LNCaP clone FGC (cell line): ENCODE measurements around the gene NR0B2.
A peak's percentile ranks its signal among the peaks of the same experiment; 100 is the strongest.

Experiments
- DNase-seq: peaks from one replicate; pipeline ENCODE4 v3.0.0-alpha.2; 2011; ENCODE audit warnings: low read depth
- H3K4me3 ChIP-seq: 2 replicates; pipeline ENCODE4 v1.5.1; 2011; ENCODE audit warnings: mild to moderate bottlenecking, low read depth, low read length, control low read depth
- TF ChIP-seq, protein P1 (sequence below): IDR thresholded peaks from 2 replicates; pipeline ENCODE4 v1.5.1; 2012; ENCODE audit warnings: mild to moderate bottlenecking; ENCODE audit not compliant: control insufficient read depth, insufficient read depth; ENCODE audit errors: extremely low read depth

The NR0B2 gene

DNA sequence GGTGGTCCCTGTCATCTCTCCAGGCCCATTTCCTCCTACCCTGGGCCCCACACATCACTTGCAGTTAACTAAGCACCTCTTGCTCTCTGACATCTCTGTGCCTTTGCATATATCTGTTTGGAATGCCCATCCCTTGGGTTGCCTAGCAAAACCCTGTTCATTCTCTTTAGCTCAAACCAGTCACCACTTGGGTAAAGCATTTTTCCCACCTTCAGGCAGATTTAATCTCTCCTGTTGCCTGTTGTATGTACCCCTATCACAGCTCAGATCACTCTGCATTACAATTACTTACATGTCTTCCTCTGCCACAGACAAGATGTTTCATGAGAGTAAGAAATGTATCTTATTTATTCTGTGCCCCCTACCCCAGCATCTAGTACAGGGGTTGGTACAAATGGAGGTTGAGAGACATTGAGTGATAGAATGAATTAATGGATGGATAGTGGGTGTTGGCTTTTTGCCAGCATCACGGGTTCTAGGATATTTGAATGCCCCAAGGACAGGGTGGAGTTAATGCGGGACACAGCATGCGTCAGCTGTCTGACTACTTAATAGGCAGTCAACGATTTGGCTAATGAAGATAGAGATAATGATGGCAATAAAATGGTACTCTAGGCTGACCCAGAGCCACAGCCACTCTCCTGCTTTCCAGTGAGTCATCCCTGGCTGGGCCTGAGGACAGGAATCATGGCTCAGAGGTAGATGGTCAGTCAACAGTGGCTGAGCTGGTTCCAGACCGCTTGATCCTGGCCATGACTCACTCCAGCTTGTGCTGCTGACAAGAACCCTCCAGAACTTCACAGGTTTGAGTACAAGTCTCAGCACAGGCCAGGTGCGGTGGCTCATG is 6.5 kb downstream of the NR0B2 start:
- DNase-seq: no peak
- no peak overlapping the region for H3K4me3 ChIP-seq
- TF ChIP-seq, protein P1, sequence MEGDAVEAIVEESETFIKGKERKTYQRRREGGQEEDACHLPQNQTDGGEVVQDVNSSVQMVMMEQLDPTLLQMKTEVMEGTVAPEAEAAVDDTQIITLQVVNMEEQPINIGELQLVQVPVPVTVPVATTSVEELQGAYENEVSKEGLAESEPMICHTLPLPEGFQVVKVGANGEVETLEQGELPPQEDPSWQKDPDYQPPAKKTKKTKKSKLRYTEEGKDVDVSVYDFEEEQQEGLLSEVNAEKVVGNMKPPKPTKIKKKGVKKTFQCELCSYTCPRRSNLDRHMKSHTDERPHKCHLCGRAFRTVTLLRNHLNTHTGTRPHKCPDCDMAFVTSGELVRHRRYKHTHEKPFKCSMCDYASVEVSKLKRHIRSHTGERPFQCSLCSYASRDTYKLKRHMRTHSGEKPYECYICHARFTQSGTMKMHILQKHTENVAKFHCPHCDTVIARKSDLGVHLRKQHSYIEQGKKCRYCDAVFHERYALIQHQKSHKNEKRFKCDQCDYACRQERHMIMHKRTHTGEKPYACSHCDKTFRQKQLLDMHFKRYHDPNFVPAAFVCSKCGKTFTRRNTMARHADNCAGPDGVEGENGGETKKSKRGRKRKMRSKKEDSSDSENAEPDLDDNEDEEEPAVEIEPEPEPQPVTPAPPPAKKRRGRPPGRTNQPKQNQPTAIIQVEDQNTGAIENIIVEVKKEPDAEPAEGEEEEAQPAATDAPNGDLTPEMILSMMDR: no peak

GRCh38 chr1:26900815-26901511 is 12.8 kb downstream of the NR0B2 start:
- TF ChIP-seq, protein P1: no peak
- H3K4me3 ChIP-seq: peak overlapping the region; percentile 97
- no peak for DNase-seq

- peak; percentile 88 for DNase-seq
- TF ChIP-seq, protein P1: no peak
- peak within 1 kb of the TSS; percentile 97 for H3K4me3 ChIP-seq
Measured at GRCh38 chr1:26900001-26900814, 13.6 kb downstream of the NR0B2 start, which contains the start of gene GPATCH3. GPATCH3 (minus strand) TSS chr1:26900467; CDS start chr1:26900442, 25 bp downstream.

GRCh38 chr1:26897351-26897750 is 16.4 kb downstream of the NR0B2 start:
- H3K4me3 ChIP-seq: no peak overlapping the region
- TF ChIP-seq, protein P1: no peak
- no peak for DNase-seq

- no peak overlapping the region for H3K4me3 ChIP-seq
- TF ChIP-seq, protein P1: no peak
- DNase-seq: no peak
Measured at GRCh38 chr1:26894263-26894662, 19.5 kb downstream of the NR0B2 start.

GRCh38 chr1:26890467-26890796 is 23.3 kb downstream of the NR0B2 start:
- TF ChIP-seq, protein P1: no peak
- DNase-seq: no peak
- peak overlapping the region; percentile 88 for H3K4me3 ChIP-seq
